IMR-90 (cell line): Measurements from ENCODE around the gene TTC16. TPM values are rescaled to one million over a fixed set of nuclear protein-coding genes. Genes with fewer than 3 reads are reported as not detected.

Experiments used
- ATAC-seq: fragments of 200-7000 bp; cut with Tn5 transposase; 2 replicates; pipeline ENCODE4 v1.9.1; 2020; ENCODE audit warnings: low read depth, mild to moderate bottlenecking, moderate library complexity
- BruUV-seq: library from RNA; stranded (reverse); fragments of 400-500 nt; replicated peaks from 2 replicates; lab custom pipeline; 2021; lab: Mats Ljungman, UMichigan
- CTCF ChIA-PET: fragments of 300-600 bp; formaldehyde crosslinking; extraction: SDS; loops from one replicate; lab custom pipeline; 2021; ENCODE audit warnings: antibody characterized with exemption; lab: Yijun Ruan, JAX
- POLR2A ChIA-PET: fragments of 300-600 bp; sonication (Branson Sonifier 250); formaldehyde crosslinking; loops from one replicate; lab custom pipeline; 2022; ENCODE audit warnings: antibody characterized with exemption; ENCODE audit not compliant: unreplicated experiment; lab: Charles Lee
- DNase-seq: peaks from one replicate; pipeline ENCODE4 v3.0.0; 2013
- H2AFZ ChIP-seq: replicated peaks from 2 replicates; pipeline ENCODE3; 2013; ENCODE audit warnings: low read length, mild to moderate bottlenecking; ENCODE audit not compliant: poor library complexity
- H2AK5ac ChIP-seq: 2 replicates; pipeline ENCODE4 v1.6.1; 2013; ENCODE audit warnings: low read depth, low read length, inconsistent platforms
- H2AK9ac ChIP-seq: replicated peaks from 2 replicates; pipeline ENCODE3; 2013; ENCODE audit warnings: mild to moderate bottlenecking, low read depth, low read length, moderate library complexity; ENCODE audit not compliant: poor library complexity
- H2BK120ac ChIP-seq: 2 replicates; pipeline ENCODE4 v1.6.1; 2013; ENCODE audit warnings: low read depth, low read length, inconsistent platforms
- H2BK15ac ChIP-seq: 3 replicates; pipeline ENCODE4 v1.6.1; 2013; ENCODE audit warnings: low read depth, low read length, inconsistent platforms
- H2BK20ac ChIP-seq: 2 replicates; pipeline ENCODE4 v1.6.1; 2013; ENCODE audit warnings: low read depth, mild to moderate bottlenecking, inconsistent platforms, low read length, moderate library complexity
- H2BK5ac ChIP-seq: 2 replicates; pipeline ENCODE4 v1.6.1; 2013; ENCODE audit warnings: mild to moderate bottlenecking, low read depth, low read length, inconsistent platforms; ENCODE audit not compliant: poor library complexity, severe bottlenecking
- H3K14ac ChIP-seq: replicated peaks from 2 replicates; pipeline ENCODE4 v1.6.1; 2013; ENCODE audit warnings: low read depth, low read length, inconsistent platforms
- H3K18ac ChIP-seq: 2 replicates; pipeline ENCODE4 v1.6.1; 2013; ENCODE audit warnings: low read depth, low read length, control low read depth
- H3K23ac ChIP-seq: 2 replicates; pipeline ENCODE4 v1.6.1; 2013; ENCODE audit warnings: low read depth, low read length, inconsistent platforms
- H3K27ac ChIP-seq: 2 replicates; pipeline ENCODE4 v1.5.1; 2013; ENCODE audit warnings: mild to moderate bottlenecking, control low read depth, low read length; ENCODE audit not compliant: insufficient read depth
- H3K27me3 ChIP-seq: 2 replicates; pipeline ENCODE4 v1.6.1; 2013; ENCODE audit warnings: low read length; ENCODE audit not compliant: control insufficient read depth, insufficient read depth
- H3K36me3 ChIP-seq: 2 replicates; pipeline ENCODE4 v1.6.1; 2013; ENCODE audit warnings: low read length, mixed read lengths; ENCODE audit not compliant: control insufficient read depth, insufficient read depth
- H3K4ac ChIP-seq: 2 replicates; pipeline ENCODE4 v1.6.1; 2013; ENCODE audit warnings: low read depth, low read length, inconsistent platforms
- H3K4me1 ChIP-seq: 2 replicates; pipeline ENCODE4 v1.6.1; 2013; ENCODE audit warnings: low read length, mixed read lengths; ENCODE audit not compliant: control insufficient read depth, insufficient read depth
- H3K4me2 ChIP-seq: 2 replicates; pipeline ENCODE4 v1.6.1; 2013; ENCODE audit warnings: low read depth, mild to moderate bottlenecking, control low read depth, low read length, moderate library complexity
- H3K4me3 ChIP-seq: 2 replicates; pipeline ENCODE4 v1.5.1; 2013; ENCODE audit warnings: low read depth, mild to moderate bottlenecking, control low read depth, low read length, moderate library complexity; ENCODE audit not compliant: insufficient read depth
- H3K56ac ChIP-seq: 2 replicates; pipeline ENCODE4 v1.6.1; 2013; ENCODE audit warnings: low read length, inconsistent platforms; ENCODE audit not compliant: insufficient read depth; ENCODE audit errors: extremely low read depth
- H3K79me1 ChIP-seq, 2 experiments: 2 replicates each; pipeline ENCODE4 v1.6.1; 2013; ENCODE audit warnings: low read length in 2 of 2, inconsistent platforms in 1 of 2, low read depth in 1 of 2
- H3K9ac ChIP-seq: 2 replicates; pipeline ENCODE4 v1.6.1; 2013; ENCODE audit warnings: low read depth, low read length, control low read depth
- H3K9me1 ChIP-seq: 2 replicates; pipeline ENCODE4 v1.6.1; 2013; ENCODE audit warnings: low read length, inconsistent platforms; ENCODE audit not compliant: insufficient read depth
- H3K9me3 ChIP-seq: 2 replicates; pipeline ENCODE4 v1.6.1; 2013; ENCODE audit warnings: low read length; ENCODE audit not compliant: control insufficient read depth, insufficient read depth
- H4K20me1 ChIP-seq: 2 replicates; pipeline ENCODE4 v1.6.1; 2013; ENCODE audit warnings: low read length, inconsistent platforms; ENCODE audit not compliant: insufficient read depth
- H4K5ac ChIP-seq: 2 replicates; pipeline ENCODE4 v1.6.1; 2013; ENCODE audit warnings: mild to moderate bottlenecking, low read depth, low read length, control low read depth
- H4K8ac ChIP-seq, 2 experiments: 2 replicates each; pipeline ENCODE4 v1.6.1; 2013; ENCODE audit warnings: low read depth in 2 of 2, low read length in 2 of 2, control low read depth in 1 of 2, inconsistent platforms in 1 of 2
- H4K91ac ChIP-seq: 2 replicates; pipeline ENCODE4 v1.6.1; 2013; ENCODE audit warnings: low read depth, low read length, inconsistent platforms; ENCODE audit not compliant: insufficient read depth
- BHLHE40 ChIP-seq: fragments of 150-350 bp; IDR thresholded peaks from 2 replicates; pipeline ENCODE4 v1.6.1; 2016; ENCODE audit warnings: mild to moderate bottlenecking, low read depth, low read length
- CEBPB ChIP-seq: IDR thresholded peaks from 2 replicates; pipeline ENCODE4 v1.6.1; 2012; ENCODE audit warnings: low read depth, low read length, improper control_type of control experiment
- CHD1 ChIP-seq: IDR thresholded peaks from 2 replicates; pipeline ENCODE4 v1.6.1; 2012; ENCODE audit warnings: low read depth, low read length, improper control_type of control experiment
- FOS ChIP-seq: fragments of 150-350 bp; IDR thresholded peaks from 2 replicates; pipeline ENCODE4 v1.6.1; 2016; ENCODE audit warnings: low read depth, low read length
- MAFK ChIP-seq: IDR thresholded peaks from 2 replicates; pipeline ENCODE4 v1.6.1; 2012; ENCODE audit warnings: low read depth, low read length, improper control_type of control experiment
- MAZ ChIP-seq: IDR thresholded peaks from 2 replicates; pipeline ENCODE4 v1.6.1; 2012; ENCODE audit warnings: low read depth, mild to moderate bottlenecking, low read length, improper control_type of control experiment, moderate library complexity, borderline replicate concordance
- MXI1 ChIP-seq: IDR thresholded peaks from 2 replicates; pipeline ENCODE4 v1.6.1; 2012; ENCODE audit warnings: low read depth, mild to moderate bottlenecking, low read length, moderate library complexity, borderline replicate concordance
- NFE2L2 ChIP-seq: fragments of 150-350 bp; IDR thresholded peaks from 2 replicates; pipeline ENCODE4 v1.6.1; 2016; ENCODE audit warnings: low read depth, mild to moderate bottlenecking, low read length
- POLR2A ChIP-seq: IDR thresholded peaks from 2 replicates; pipeline ENCODE4 v1.6.1; 2012; ENCODE audit warnings: mild to moderate bottlenecking, low read depth, low read length
- RAD21 ChIP-seq: IDR thresholded peaks from 2 replicates; pipeline ENCODE4 v1.6.1; 2012; ENCODE audit warnings: low read length, improper control_type of control experiment
- RCOR1 ChIP-seq: IDR thresholded peaks from 2 replicates; pipeline ENCODE4 v1.6.1; 2012; ENCODE audit warnings: mild to moderate bottlenecking, low read length, improper control_type of control experiment; ENCODE audit not compliant: insufficient replicate concordance
- RFX5 ChIP-seq: IDR thresholded peaks from 2 replicates; pipeline ENCODE4 v1.8.0; 2012; ENCODE audit warnings: low read depth, mild to moderate bottlenecking, low read length, moderate library complexity
- WGBS, 2 experiments: methylation state at CpG; one replicate each; pipeline versions ENCODE4 v1.1.5 to v1.1.7; 2013; ENCODE audit warnings: missing lambda C conversion rate in 2 of 2; ENCODE audit not compliant: insufficient read length in 1 of 2; ENCODE audit errors: extremely low coverage in 2 of 2; 5-methylcytosine and 5-hydroxymethylcytosine counted together
- dilution Hi-C: fragments of 300-500 bp; cut with HindIII; formaldehyde crosslinking; loops from one replicate; pipeline ENCODE4 v1.14.3; 2018; ENCODE audit warnings: low sequenced_read_pairs; ENCODE audit not compliant: unreplicated experiment
- in situ Hi-C: fragments of 300-500 bp; cut with MboI; formaldehyde crosslinking; loops from 3 replicates; pipeline ENCODE4 v1.14.3; 2019; ENCODE audit warnings: low sequenced_read_pairs, inconsistent platforms, mixed read lengths
- intact Hi-C: fragments of 100-400 bp; cut with micrococcal nuclease; formaldehyde crosslinking; loops from 2 replicates; pipeline ENCODE4 v1.10.0; 2022
- polyA plus RNA-seq, 3 experiments: library from polyadenylated mRNA; depleted of rRNA; stranded (reverse); fragments of >200 nt; gene quantifications; 2 replicates each; pipeline ENCODE4 v1.2.3, GENCODE V29; 2012; ENCODE audit warnings: low replicate concordance in 1 of 3
- total RNA-seq: library from RNA; depleted of rRNA; stranded (reverse); fragments of >200 nt; gene quantifications from 2 replicates; pipeline ENCODE4 v1.2.3, GENCODE V29; 2012
- TF ChIP-seq, protein P1 (sequence below): conservative IDR thresholded peaks from 2 replicates; pipeline ENCODE4 v1.5.1; 2012; ENCODE audit warnings: mild to moderate bottlenecking, low read depth, low read length, improper control_type of control experiment
- TF ChIP-seq, protein P2 (sequence below): fragments of 150-350 bp; IDR thresholded peaks from 2 replicates; pipeline ENCODE4 v1.6.1; 2016; ENCODE audit warnings: low read depth, mild to moderate bottlenecking, low read length, moderate library complexity, borderline replicate concordance
- TF ChIP-seq, protein P3 (sequence below): fragments of 150-350 bp; IDR thresholded peaks from 2 replicates; pipeline ENCODE4 v1.6.1; 2017; ENCODE audit warnings: mild to moderate bottlenecking, antibody characterized with exemption, low read length, low read depth

TTC16 gene
- total and polyA plus RNA-seq, 2 of the 4 experiments (the other 2 are of a cell fraction) = 0.02 TPM; not detected in 1

DNA sequence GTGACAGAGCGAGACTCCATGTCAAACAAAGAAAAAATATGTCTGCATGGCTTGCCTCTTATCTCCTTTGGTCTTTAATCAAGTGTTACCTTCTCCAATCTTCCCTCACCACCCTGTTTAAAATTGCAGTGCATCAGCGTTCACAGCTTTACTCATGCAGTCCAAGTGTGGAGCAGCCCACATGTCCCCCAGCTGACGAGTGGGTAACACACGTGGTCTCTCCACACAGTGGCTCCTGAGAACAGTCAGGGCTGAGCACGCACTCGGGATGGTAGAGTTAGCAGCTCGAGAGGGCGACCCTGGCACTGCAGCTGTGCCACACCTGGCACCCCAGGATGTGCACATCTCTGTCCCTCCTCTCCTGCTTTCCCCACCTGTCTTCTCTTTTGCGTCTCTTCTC is 35.0 kb upstream of the TTC16 start:
- no peak overlapping the region for H4K91ac ChIP-seq
- no peak overlapping the region for H2AFZ ChIP-seq
- H3K23ac ChIP-seq = no peak overlapping the region
- TF ChIP-seq NFE2L2 (no peak), FOS (no peak), CHD1 (no peak), RCOR1 (no peak), BHLHE40 (no peak), RAD21 (no peak), RFX5 (no peak), MAFK (no peak), POLR2A (no peak), MXI1 (no peak), CEBPB (no peak), MAZ (no peak)
- TF ChIP-seq, protein P1, sequence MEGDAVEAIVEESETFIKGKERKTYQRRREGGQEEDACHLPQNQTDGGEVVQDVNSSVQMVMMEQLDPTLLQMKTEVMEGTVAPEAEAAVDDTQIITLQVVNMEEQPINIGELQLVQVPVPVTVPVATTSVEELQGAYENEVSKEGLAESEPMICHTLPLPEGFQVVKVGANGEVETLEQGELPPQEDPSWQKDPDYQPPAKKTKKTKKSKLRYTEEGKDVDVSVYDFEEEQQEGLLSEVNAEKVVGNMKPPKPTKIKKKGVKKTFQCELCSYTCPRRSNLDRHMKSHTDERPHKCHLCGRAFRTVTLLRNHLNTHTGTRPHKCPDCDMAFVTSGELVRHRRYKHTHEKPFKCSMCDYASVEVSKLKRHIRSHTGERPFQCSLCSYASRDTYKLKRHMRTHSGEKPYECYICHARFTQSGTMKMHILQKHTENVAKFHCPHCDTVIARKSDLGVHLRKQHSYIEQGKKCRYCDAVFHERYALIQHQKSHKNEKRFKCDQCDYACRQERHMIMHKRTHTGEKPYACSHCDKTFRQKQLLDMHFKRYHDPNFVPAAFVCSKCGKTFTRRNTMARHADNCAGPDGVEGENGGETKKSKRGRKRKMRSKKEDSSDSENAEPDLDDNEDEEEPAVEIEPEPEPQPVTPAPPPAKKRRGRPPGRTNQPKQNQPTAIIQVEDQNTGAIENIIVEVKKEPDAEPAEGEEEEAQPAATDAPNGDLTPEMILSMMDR = no peak
- TF ChIP-seq, protein P2, sequence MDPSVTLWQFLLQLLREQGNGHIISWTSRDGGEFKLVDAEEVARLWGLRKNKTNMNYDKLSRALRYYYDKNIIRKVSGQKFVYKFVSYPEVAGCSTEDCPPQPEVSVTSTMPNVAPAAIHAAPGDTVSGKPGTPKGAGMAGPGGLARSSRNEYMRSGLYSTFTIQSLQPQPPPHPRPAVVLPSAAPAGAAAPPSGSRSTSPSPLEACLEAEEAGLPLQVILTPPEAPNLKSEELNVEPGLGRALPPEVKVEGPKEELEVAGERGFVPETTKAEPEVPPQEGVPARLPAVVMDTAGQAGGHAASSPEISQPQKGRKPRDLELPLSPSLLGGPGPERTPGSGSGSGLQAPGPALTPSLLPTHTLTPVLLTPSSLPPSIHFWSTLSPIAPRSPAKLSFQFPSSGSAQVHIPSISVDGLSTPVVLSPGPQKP = no peak
- TF ChIP-seq, protein P3, sequence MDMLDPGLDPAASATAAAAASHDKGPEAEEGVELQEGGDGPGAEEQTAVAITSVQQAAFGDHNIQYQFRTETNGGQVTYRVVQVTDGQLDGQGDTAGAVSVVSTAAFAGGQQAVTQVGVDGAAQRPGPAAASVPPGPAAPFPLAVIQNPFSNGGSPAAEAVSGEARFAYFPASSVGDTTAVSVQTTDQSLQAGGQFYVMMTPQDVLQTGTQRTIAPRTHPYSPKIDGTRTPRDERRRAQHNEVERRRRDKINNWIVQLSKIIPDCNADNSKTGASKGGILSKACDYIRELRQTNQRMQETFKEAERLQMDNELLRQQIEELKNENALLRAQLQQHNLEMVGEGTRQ = no peak
- no peak for ATAC-seq
- no peak overlapping the region for H2BK15ac ChIP-seq
- peaks cover 11% of the 10 kb centered on the region for H3K4me1 ChIP-seq
- ChIA-PET POLR2A (no interaction called here), CTCF (interaction anchor here (0.6 kb wide), 1 partner anchor 157 kb away, joined by 3 read pairs; no protein-coding TSS in a partner anchor)
- H2BK120ac ChIP-seq = no peak overlapping the region
- in situ Hi-C loops (no loop called here), intact Hi-C loops (no loop called here), dilution Hi-C loops (no loop called here)
- H3K56ac ChIP-seq = no peak overlapping the region
- no peaks in the 10 kb centered on the region for H3K9me3 ChIP-seq
- peaks cover 14% of the 10 kb centered on the region for H3K9me1 ChIP-seq
- 91% methylated on average over 5 of the region's 9 CpGs; no CpG with 5 or more reads in 1 of the 2 experiments for whole genome bisulfite sequencing, 2 experiments
- no peaks in the 10 kb centered on the region for H3K27me3 ChIP-seq
- no peak overlapping the region for H3K18ac ChIP-seq
- no peak overlapping the region for H3K4me2 ChIP-seq
- no peaks in the 10 kb centered on the region for H3K79me1 ChIP-seq
- no peak overlapping the region for H2AK5ac ChIP-seq
- H3K4me3 ChIP-seq = no peak overlapping the region
- H3K4ac ChIP-seq = no peak overlapping the region
- no peak overlapping the region for H3K27ac ChIP-seq
- H3K36me3 ChIP-seq = peaks cover 61% of the 10 kb centered on the region
- H2AK9ac ChIP-seq = no peak overlapping the region
- H4K20me1 ChIP-seq = no peaks in the 10 kb centered on the region
- no peak overlapping the region for H4K5ac ChIP-seq
- H3K14ac ChIP-seq = no peak overlapping the region
- no peak overlapping the region for H2BK5ac ChIP-seq
- H4K8ac ChIP-seq = no peak overlapping the region
- no peak for DNase-seq
- BruUV-seq = no TSS peak
- no peak overlapping the region for H2BK20ac ChIP-seq
- H3K9ac ChIP-seq = no peak overlapping the region
